GM08714 (cell line): Measurements from ENCODE around the gene HIPK2.

Experiments
- H3K4me3 ChIP-seq: fragments of 200-500 bp; sonication (Bioruptor generic); 2 replicates; pipeline ENCODE4 v1.5.1; 2014; ENCODE audit warnings: mild to moderate bottlenecking, low read length, inconsistent platforms
- ZNF274 ChIP-seq: IDR thresholded peaks from 2 replicates; pipeline ENCODE4 v1.6.1; 2012; ENCODE audit warnings: mild to moderate bottlenecking, low read depth, low read length

HIPK2 gene

GRCh38 chr7:139541600-139542307 is 236.0 kb downstream of the HIPK2 start:
- no peak overlapping the region for H3K4me3 ChIP-seq

DNA sequence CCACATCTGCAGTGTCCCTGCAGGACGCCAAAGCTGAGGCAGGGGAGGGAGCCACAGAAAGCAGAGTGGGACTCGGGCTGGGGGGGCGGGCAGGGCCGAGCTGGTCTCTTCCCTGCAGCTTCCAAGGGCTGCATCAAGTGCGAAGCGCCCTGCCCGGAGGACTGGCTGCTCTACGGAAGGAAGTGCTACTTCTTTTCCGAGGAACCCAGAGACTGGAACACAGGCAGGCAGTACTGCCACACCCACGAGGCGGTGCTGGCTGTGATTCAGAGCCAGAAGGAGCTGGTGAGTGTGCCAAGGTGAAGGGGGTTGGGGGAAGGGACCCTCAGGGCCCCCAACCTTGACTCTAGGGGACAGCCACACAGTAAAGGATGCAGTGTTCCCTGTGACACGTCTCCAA is 237.6 kb downstream of the HIPK2 start:
- TF ChIP-seq ZNF274, result no peak
- H3K4me3 ChIP-seq, result no peak overlapping the region

More at GRCh38 chr7:139541600-139542307, 236.0 kb downstream of the HIPK2 start:
- TF ChIP-seq ZNF274, result no peak

- TF ChIP-seq ZNF274, result no peak
- H3K4me3 ChIP-seq, result no peak overlapping the region
Observed at GRCh38 chr7:139538881-139539635, 238.7 kb downstream of the HIPK2 start.

GRCh38 chr7:139536152-139536551 is 241.6 kb downstream of the HIPK2 start:
- H3K4me3 ChIP-seq, result no peak overlapping the region
- no peak for TF ChIP-seq ZNF274

DNA sequence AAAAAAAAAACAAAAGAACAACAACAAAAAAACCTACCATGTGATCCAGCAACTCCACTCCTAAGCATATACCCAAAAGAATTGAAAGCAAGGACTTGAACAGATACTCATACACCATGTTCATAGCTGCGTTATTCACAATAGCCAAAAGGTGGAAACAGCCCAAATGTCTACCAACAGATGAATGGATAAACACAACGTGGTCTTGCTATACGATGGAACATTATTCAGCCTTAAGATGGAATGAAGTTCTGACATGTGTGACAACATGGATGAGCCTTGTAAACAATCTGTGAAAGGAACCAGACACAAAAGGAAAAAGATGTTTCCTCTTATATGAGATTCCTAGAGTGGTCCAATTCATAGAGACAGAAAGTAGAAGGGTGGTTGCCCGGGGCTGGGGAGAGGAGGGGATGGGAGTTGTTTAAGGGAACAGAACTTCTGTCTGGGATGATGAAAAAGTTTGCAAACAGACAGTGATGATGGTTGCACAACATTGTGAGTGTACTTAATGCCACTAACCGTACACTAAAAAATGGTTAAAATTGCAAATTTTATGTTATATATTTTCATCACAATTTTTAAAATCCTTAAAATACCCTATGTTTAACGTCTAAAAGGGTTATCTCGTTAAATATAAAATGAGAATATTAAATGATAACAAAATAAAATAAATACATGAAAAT is 242.7 kb downstream of the HIPK2 start:
- TF ChIP-seq ZNF274, result no peak
- no peak overlapping the region for H3K4me3 ChIP-seq

DNA sequence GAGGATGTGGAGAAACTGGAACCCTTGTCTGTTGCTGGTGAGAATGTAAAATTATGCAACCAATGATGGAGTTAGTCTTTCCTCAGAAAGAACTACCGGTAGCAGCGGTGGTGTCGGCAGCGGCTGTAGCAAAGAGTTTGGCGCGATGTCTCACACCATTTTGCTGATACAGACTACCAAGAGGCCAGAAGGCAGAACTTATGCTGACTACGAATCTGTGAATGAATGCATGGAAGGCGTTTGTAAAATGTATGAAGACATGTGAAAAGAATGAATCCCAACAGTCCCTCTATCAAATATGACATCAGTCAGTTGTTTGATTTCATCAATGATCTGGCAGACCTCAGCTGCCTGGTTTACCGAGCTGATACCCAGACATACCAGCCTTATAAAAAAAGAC is 243.7 kb downstream of the HIPK2 start:
- no peak for TF ChIP-seq ZNF274
- no peak overlapping the region for H3K4me3 ChIP-seq

- no peak overlapping the region for H3K4me3 ChIP-seq
- TF ChIP-seq ZNF274, result no peak
Observed at GRCh38 chr7:139532636-139533155, 245.1 kb downstream of the HIPK2 start.

DNA sequence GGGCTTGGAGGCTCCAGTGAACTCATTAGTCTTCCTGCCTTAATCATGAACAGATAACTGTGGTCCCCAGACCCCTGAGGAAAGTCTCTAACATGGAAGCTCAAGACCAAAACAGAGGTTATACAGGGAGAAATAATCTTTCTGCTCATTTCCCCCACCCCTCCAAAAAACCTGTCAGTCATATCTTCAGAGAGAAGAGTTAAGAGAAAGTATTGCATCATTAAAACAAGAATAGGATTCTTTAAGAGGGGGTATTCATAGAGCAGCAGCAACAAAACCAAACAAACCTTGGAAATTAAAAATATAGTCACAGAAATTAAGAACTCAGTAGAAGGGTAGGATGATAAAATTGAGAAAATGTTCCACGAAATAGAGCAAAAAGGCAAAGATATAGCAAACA is 246.7 kb downstream of the HIPK2 start:
- no peak overlapping the region for H3K4me3 ChIP-seq
- TF ChIP-seq ZNF274, result no peak

DNA sequence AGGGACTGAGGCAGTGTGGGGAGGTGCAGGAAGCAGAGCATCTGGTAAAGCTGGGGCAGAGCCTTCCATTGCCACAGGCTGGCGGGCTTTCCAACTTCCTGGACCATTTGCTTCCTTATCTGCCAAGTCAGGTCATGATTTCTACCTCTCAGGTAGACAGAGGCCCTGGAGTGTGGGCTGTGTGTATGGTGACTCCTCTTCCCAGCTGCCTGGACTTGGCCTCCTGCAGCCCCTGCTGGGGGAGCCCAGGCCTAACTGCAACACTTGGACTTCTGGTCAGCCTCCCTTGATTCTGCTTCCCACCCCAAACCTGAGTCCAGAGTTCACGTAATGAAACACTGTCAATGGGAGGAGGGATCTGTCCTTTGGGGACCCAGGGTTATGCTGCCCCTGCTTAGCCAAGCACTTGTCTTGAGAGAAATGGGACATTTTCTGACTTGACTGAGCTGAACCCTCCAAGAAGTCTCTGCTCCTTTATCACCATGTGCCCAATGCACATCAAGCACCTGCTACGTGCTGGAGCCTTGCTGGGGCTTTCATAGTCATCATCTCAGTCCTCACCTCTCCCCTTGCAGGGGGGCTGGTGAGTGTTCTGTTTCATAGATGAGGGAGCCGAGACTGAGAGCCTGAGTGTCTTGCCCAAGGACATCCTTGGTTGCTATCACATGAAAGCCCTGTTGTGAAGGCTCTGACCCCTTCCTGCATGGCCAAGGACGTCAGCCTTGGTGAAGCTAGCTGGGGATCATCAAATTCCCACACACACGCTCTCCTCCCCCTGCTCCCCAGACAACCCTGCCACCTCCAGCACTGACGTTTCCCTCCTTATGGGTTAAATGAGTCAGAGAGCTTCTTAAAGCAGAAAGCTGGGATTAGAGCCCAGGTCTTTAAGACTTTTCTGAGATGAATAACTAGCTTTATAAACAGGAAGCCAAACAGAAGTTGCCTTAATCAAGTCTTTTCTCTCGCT is 250.9 kb downstream of the HIPK2 start:
- no peak overlapping the region for H3K4me3 ChIP-seq
- TF ChIP-seq ZNF274, result no peak

DNA sequence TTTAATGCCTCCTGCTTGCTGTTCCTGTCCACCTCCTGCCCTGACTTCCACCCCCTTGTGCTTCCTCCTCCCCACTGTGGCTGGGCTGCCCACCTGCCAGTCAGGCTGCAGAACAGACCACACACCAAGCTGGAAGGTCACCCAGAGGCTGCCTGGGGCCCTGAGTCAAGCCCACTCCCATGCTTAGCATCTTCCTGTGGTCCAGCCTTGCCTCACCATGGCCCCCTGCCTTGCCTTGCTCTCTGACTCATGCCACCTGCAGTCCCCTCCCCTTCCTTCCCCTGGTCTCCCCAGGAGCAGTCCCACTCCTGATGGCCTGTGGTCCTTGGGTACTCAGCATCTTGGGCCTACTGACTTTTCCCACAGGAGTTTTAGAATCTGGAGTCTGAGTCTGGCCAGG is 252.0 kb downstream of the HIPK2 start:
- H3K4me3 ChIP-seq, result no peak overlapping the region
- no peak for TF ChIP-seq ZNF274

DNA sequence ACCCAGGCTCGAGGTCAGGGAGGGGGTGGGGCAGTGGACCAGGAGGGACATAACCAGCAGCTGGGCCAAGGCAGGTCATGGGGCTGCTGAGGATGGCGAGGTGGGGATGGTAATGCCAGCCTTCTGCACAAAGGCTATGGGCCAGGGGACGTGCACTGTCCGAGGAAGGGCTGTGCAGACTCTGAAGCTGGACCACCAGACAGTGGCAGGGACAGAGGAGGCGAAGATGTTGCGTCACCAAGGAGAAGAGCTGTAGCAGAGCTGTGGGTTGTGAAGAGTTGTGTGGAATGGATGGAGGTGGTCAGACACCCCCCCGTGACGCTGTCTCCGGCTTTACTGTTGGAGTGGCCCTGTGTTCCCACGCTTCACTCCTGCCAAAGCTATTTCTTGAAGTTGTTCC is 252.6 kb downstream of the HIPK2 start:
- H3K4me3 ChIP-seq, result no peak overlapping the region
- no peak for TF ChIP-seq ZNF274

- TF ChIP-seq ZNF274, result no peak
- H3K4me3 ChIP-seq, result no peak overlapping the region
Observed at GRCh38 chr7:139523968-139524815, 253.6 kb downstream of the HIPK2 start.
